ENCODE measurements around the gene TCF15.

DNA sequence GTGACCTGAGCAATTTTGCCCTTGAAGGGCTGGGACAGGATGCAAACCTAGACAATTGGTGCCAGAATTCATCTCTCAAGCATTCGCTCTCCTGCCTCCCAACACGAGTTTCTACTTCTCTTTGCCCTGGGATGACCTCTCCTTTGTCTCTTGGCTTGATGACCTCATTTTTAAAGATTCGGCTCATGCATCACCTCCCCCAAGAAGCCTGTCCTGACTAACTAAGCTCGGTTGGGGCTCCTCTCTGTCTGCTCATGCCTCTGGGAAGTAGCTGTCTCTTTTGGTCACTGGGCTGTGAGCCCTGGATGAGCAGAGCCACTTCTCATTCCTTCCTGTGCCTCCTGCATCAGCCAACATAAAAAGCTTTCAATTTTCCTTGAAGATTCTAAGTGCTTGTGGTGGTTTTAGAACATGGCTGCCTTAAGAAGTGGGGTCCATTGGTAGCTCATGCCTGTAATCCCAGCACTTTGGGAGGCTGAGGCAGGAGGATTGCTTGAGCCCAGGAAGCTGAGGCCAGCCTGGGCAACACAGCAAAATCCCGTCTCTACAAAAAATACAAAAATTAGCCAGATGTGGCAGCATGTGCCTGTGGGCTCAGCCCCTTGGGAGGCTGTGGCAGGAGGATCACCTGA, 11.1 kb upstream of the TCF15 start:
- TF ChIP-seq POLR2AphosphoS5 (IDR thresholded peaks at IDR 0.05) (no peak), POLR2A (IDR thresholded peaks at IDR 0.05) (no peak)
